Muscle layer of colon (tissue), 2 donors: ENCODE results near the gene PRDM16.

Source experiments
- H3K27ac ChIP-seq: one replicate; pipeline ENCODE4 v1.7.0; 2013; ENCODE audit warnings: low read depth, mild to moderate bottlenecking, low read length, moderate library complexity
- H3K27me3 ChIP-seq, 2 donors: one replicate each; pipeline ENCODE4 v1.7.0; 2013; ENCODE audit warnings: low read length in 2 of 2, mild to moderate bottlenecking in 2 of 2; ENCODE audit not compliant: insufficient read depth in 2 of 2, control insufficient read depth in 1 of 2
- H3K36me3 ChIP-seq: one replicate; pipeline ENCODE4 v1.7.0; 2013; ENCODE audit warnings: mild to moderate bottlenecking, low read length; ENCODE audit not compliant: insufficient read depth
- H3K4me1 ChIP-seq: one replicate; pipeline ENCODE4 v1.7.0; 2013; ENCODE audit warnings: mild to moderate bottlenecking, low read length; ENCODE audit not compliant: insufficient read depth
- H3K4me3 ChIP-seq, 2 donors: one replicate each; pipeline ENCODE4 v1.7.0; 2013; ENCODE audit warnings: low read length in 2 of 2, low read depth in 1 of 2, mild to moderate bottlenecking in 1 of 2, moderate library complexity in 1 of 2
- H3K9ac ChIP-seq: one replicate; pipeline ENCODE4 v1.7.0; 2013; ENCODE audit warnings: low read length
- H3K9me3 ChIP-seq: one replicate; pipeline ENCODE4 v1.7.0; 2013; ENCODE audit warnings: mild to moderate bottlenecking, low read length
- donor health status: abdominal sarcoma.
- donor health status: Adenocarcinoma of cecum.

The PRDM16 gene

DNA sequence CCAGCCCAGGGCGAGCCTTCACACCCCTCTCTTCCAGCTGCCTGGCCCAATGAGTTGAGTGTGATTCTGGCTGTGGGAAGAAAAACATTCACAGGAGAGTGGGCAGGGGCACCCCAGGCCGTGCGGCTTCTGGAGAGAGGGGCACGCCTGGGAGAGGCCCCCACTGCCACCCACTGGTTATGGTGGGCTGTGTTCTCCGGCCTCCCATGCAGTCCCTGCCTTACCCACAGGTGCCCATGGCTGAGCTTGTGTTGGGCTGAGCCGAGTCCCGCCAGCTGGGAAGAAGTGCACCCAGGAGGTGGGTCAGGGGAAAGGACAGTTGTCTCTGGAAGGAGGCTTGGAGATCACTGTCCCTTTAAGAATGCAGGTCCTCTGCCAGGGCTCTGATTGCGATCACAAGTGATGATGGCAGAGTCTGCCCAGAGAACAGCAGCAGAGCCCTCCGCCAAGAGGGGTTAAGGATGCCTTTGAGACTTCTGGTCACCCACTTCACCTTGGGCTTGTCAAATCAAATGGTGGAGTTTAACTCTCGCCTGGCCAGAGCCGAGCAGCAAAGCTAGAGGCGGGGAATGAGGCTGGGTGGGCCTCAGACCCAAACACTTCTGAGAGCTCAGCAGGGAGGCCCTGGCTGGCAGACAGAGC is 260.8 kb downstream of the PRDM16 start:
- Histone ChIP-seq H3K9ac (no peak overlapping the region), H3K9me3 (no peaks in the 10 kb centered on the region), H3K27me3 (peaks cover 0 to 9% of the 10 kb centered on the region in 2 donors), H3K4me1 (no peaks in the 10 kb centered on the region), H3K4me3 (no peak overlapping the region), H3K36me3 (no peaks in the 10 kb centered on the region), H3K27ac (no peak overlapping the region)

DNA sequence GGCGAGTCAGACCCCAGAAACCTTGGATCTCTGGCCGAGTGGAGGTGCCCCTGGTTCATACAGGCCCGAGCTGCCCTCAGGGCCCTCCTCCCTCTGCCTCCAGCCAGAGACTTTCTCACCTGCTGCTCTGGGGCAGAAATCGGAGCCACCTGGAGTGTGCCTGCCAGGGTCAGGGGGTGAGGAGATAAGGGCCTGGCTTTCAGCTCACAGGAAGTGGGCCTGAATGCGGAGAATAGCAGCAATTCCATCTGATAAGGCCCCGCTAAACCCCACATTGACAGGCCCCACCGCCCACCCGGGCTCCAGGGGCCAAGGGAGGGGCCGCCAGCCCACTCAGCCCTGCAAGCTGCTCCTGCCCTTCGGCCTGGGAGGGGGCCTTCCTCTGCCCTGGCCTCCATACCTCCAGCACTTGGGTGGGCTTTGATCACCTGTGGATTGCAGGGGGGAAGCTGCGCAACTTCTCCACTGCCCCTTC is 261.8 kb downstream of the PRDM16 start:
- Histone ChIP-seq H3K27me3 (peaks cover 0 to 4% of the 10 kb centered on the region in 2 donors), H3K9ac (no peak overlapping the region), H3K4me3 (no peak overlapping the region), H3K9me3 (no peaks in the 10 kb centered on the region), H3K36me3 (no peaks in the 10 kb centered on the region), H3K27ac (no peak overlapping the region), H3K4me1 (no peaks in the 10 kb centered on the region)

DNA sequence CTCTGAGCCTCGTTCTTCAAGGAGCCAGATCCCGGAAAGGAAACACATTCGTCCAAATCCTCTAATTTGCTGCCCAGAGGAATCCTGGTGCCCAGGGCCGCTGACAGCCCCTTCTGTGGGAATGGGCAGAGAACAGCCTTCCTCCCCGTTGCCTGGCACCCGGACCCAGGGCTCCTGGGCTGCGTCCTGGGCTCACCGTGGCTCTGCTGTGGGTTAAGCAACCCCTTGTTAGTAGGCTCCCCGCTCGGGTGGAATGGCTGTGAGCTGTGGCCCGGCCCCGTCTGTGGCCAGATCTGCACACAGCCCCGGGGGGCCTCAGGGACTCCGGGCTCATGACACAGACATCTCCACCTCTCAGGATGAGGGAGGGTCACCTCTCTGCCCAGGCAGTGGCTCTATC is 262.6 kb downstream of the PRDM16 start:
- Histone ChIP-seq H3K27ac (no peak overlapping the region), H3K9ac (no peak overlapping the region)

DNA sequence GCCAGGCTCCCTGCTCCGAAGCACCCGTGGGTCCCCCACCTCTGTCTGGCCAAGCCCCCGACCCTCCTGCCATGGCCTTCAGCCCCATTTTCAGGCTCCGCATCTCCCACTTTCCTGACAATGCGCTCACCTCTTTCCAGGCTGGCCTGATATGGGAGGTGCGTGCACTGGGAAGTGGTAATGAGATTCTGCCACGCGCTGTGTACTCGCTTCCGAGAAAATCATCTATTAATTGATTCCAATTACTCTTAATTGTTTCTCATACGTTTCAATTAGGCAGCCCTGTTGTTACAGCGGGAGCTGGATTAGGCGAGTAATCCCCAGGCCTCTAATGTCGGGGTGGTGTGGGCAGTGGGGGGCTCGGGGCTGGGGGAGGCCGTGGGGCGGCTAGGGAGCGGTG is 263.0 kb downstream of the PRDM16 start:
- H3K27ac ChIP-seq: no peak overlapping the region
- H3K9me3 ChIP-seq: no peaks in the 10 kb centered on the region
- no peak overlapping the region for H3K9ac ChIP-seq
- H3K4me3 ChIP-seq: no peak overlapping the region
- H3K4me1 ChIP-seq: no peaks in the 10 kb centered on the region
- no peaks in the 10 kb centered on the region for H3K36me3 ChIP-seq
- peaks cover 0 to 4% of the 10 kb centered on the region in 2 donors for H3K27me3 ChIP-seq

More for the DNA sequence above, 262.6 kb downstream of the PRDM16 start:
- no peaks in the 10 kb centered on the region for H3K36me3 ChIP-seq
- H3K4me3 ChIP-seq: no peak overlapping the region
- H3K27me3 ChIP-seq: peaks cover 0 to 4% of the 10 kb centered on the region in 2 donors
- H3K4me1 ChIP-seq: no peaks in the 10 kb centered on the region
- no peaks in the 10 kb centered on the region for H3K9me3 ChIP-seq

DNA sequence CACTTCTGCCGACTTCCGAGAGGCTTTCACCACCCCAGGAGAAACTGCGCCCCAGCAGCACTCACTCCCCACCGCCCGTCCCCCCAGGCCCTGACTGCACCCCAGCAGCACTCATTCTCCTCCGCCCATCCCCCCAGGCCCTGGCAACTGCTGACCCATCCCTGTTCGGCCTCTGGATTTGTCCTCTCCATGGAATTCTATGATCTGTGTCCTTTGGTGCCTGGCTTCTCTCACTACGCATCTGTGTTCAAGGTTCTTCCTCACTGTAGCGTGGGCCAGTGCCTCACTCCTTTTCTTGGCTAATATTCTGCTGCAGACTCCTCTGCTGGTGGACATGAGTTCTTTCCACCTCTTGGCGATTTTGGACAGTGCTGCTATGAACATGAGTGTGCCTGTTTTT is 263.7 kb downstream of the PRDM16 start:
- H3K9ac ChIP-seq: no peak overlapping the region
- peaks cover 0 to 4% of the 10 kb centered on the region in 2 donors for H3K27me3 ChIP-seq
- H3K9me3 ChIP-seq: no peaks in the 10 kb centered on the region
- no peak overlapping the region for H3K27ac ChIP-seq
- no peaks in the 10 kb centered on the region for H3K36me3 ChIP-seq
- no peak overlapping the region for H3K4me3 ChIP-seq
- H3K4me1 ChIP-seq: no peaks in the 10 kb centered on the region

DNA sequence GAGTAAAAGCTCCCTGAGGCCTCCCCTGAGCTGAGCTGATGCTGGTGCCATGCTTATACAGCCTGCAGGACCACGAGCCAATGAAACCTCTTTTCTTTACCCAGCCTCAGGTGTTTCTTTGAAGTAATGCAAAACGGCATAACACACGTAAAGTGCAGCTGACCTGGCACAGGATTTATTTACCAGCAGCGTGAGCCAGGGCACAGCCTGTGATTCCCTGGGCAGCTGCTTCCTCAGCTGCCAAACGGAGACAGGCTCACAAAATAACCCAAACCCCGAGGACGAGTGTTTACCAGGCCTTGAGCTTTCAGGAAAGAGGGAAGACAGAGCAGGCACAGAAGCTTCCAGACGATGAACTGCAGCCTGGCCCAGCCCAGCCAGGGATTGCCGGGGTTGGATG is 264.9 kb downstream of the PRDM16 start:
- Histone ChIP-seq H3K27me3 (peaks cover 0 to 4% of the 10 kb centered on the region in 2 donors), H3K27ac (no peak overlapping the region), H3K9ac (no peak overlapping the region), H3K4me1 (no peaks in the 10 kb centered on the region), H3K4me3 (no peak overlapping the region), H3K9me3 (no peaks in the 10 kb centered on the region), H3K36me3 (no peaks in the 10 kb centered on the region)

DNA sequence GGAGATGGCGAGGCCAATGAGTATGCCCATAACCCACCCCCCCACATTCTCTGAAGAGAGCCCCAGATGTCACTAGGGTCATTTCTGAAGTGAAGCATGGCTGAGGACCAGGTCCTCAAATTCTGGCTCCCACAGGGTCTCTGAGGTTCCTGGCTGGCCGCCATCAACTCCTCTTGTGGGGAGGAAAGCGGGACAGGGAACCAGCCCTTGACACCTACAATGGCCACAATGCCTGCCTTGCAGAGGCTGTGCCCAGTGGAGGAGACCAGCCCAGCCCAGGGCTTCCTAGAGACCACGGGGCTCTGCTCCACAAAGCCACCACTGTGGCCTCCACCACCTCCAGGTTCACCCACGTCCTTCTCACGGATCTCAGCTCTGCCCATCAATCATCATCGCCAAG is 265.4 kb downstream of the PRDM16 start:
- no peaks in the 10 kb centered on the region for H3K4me1 ChIP-seq
- H3K9ac ChIP-seq: no peak overlapping the region
- no peak overlapping the region for H3K27ac ChIP-seq
- no peak overlapping the region for H3K4me3 ChIP-seq
- no peaks in the 10 kb centered on the region for H3K9me3 ChIP-seq
- peaks cover 0 to 4% of the 10 kb centered on the region in 2 donors for H3K27me3 ChIP-seq
- no peaks in the 10 kb centered on the region for H3K36me3 ChIP-seq

DNA sequence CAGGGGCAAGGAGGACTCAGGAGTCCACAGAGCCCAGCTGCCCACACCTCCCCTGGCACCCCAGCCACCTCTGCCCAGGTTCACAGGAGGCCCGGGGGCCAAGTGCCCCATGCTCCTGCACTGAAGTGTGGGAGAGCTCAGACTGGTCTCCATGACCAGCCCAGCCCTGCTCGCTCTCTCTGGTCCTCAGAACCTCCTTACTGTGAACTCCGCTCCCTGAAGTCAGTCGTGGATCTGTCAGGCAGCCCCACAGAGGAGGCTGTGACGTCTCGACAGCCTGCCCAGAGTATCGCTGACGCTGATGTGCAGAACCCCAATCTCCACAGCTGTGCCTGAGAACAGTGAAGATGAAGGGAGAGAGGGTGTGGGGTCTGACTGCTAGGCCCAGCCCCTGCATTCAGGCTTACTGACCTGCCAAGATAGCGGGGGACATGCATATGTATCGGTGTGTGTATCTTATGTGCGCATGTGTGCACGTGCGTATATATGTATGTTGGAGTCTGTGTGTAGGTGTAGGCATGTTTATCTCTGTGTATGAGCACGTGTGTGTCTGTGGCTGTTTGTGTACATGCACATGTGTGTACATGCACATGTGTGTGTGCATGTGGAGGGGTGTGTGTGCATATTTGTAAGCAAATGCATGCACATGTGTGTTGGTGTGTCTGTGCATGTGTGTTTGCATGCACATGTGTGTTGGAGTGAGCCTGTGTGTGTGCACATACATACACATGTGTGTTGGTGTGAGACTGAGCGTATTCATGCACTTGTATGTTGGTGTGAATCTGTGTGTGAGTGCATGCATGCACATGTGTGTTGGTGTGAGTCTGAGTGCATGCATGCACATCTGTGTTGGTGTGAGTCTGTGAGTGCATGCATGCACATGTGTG is 267.0 kb downstream of the PRDM16 start:
- Histone ChIP-seq H3K27ac (no peak overlapping the region), H3K9me3 (no peaks in the 10 kb centered on the region), H3K9ac (no peak overlapping the region), H3K36me3 (no peaks in the 10 kb centered on the region), H3K4me3 (no peak overlapping the region), H3K4me1 (no peaks in the 10 kb centered on the region), H3K27me3 (peaks cover 0 to 4% of the 10 kb centered on the region in 2 donors)

DNA sequence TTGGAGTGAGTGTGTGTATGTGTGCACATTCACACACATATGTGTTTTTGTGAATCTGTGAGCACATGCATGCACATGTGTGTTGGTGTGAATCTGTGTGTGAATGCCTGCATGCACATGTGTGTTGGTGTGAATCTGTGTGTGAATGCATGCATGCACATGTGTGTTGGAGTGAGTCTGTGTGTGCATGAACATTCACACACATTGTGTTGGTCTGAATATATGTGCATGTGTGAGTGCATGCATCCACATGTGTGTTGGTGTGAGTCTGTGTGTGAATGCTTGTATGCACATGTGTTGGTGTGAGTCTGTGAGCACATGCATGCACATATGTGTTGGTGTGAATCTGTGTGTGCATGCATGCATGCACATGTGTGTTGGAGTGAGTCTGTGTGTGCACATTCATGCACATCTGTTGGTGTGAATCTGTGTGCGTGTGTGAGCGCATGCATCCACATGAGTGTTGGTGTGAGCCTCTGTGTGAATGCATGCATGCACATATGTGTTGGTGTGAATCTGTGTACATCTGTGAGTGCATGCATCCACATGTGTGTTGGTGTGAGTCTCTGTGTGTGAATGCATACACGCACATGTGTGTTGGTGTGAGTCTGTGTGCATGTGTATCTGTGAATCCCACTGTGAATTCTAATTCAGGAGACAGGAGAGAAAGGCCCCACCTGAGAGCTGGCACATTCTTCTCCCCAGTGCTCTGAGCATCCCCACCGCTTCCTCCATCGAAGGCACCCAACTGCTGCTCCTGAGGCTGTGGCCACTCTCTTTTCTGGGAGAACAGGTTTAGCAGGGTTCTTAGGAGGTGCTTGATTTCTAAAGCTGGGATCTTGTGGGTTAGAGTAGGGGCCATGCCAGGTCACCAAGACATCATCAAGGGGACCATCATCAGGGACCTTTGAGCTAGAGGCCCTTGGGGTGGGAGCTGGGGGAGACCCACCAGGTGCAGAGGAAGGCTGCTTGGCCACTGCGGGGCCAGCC is 267.9 kb downstream of the PRDM16 start:
- no peak overlapping the region for H3K9ac ChIP-seq
- no peaks in the 10 kb centered on the region for H3K9me3 ChIP-seq
- no peak overlapping the region for H3K4me3 ChIP-seq
- H3K27ac ChIP-seq: no peak overlapping the region
- peaks cover 0 to 4% of the 10 kb centered on the region in 2 donors for H3K27me3 ChIP-seq
- H3K4me1 ChIP-seq: no peaks in the 10 kb centered on the region
- no peaks in the 10 kb centered on the region for H3K36me3 ChIP-seq

DNA sequence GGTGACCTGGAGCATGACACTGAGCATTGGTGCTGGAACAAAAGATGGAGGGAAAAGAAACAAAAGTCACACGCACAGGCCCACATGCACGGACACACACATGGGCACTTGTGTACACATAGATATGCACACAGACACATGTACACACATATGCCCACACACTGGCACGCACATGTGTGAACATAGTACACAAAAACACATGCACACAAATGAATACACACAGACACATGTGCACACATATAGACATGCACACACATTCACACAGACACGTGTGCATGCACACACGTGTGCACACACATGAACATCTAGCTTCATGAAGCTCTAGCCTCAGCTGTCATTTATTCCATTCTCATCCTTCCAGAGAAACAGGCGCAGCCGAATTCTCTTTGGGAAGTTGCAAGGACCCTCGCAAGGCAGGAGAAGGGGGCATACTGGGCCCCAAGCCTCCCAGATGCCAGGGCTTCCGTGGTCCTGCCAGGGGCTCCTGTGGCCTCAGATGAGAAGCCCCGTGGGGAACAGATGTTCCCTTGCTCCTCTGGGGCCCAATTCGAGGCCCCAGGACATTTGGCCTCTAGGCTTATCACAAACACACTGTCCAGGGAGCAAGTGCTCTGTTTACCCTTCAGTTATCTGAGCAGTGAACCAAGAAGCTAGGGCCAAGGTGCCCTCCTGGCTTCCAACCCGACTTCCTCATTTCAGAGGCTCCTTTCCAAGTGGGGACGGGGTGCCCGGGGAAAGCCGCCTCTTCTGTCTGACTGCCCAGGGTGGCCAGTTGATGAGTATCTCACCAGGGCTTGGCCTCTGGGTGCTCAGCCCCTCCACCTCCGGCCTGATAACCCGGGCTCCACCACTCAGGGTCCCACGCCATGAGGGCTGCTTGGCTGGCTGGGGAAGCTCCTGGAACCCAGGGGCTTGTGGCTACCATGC is 269.1 kb downstream of the PRDM16 start:
- no peak overlapping the region for H3K4me3 ChIP-seq
- no peak overlapping the region for H3K9ac ChIP-seq
- no peaks in the 10 kb centered on the region for H3K36me3 ChIP-seq
- H3K4me1 ChIP-seq: no peaks in the 10 kb centered on the region
- peaks cover 0 to 4% of the 10 kb centered on the region in 2 donors for H3K27me3 ChIP-seq
- no peak overlapping the region for H3K27ac ChIP-seq
- no peaks in the 10 kb centered on the region for H3K9me3 ChIP-seq
